ENCODE measurements around the gene AFG3L2.

Gene AFG3L2

DNA sequence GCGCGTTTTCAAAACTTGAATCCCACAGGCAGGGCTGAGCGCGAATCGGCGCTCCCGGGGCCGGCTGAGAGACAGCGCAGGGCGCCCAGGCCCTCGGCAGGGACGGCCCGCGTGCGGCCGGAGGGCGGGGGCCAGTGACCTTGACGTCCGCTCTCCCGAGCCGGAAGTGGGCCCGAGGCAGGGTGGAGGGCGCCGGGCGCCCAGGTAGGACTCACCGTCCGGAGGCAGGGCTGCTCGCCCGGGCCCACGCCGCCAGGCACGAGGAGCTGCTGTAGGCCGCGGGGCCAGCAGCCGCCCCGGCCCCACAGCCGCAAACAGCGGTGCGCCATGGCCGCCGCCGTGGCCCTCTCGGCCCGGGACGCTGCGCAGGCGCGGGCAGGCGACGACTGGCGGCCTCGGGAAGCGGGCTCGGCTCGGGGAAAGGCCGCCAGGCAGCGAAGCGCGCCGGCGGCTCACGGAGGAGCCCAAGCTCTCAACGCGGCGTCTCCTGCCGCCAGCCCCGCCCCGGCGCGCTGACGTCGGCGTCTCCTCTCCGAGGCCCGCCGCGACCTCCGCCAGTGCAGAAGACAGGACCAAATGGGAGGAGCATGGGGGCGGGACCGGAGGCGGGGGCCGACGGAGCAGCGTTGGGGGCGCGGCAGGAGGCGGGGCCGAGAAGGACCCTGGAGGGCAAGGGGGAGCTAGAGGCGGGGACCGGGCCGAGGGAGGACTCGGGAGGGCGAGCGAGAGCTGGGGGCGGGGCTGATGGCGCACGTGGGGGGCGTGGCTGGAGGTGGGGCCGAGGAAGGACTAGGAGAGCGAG, at the start of gene AFG3L2:
AFG3L2 (minus strand) TSS at position 474 of the 802 bp plus-strand sequence; CDS start at position 329, 145 bp downstream.
- TF ChIP-seq, protein P1, sequence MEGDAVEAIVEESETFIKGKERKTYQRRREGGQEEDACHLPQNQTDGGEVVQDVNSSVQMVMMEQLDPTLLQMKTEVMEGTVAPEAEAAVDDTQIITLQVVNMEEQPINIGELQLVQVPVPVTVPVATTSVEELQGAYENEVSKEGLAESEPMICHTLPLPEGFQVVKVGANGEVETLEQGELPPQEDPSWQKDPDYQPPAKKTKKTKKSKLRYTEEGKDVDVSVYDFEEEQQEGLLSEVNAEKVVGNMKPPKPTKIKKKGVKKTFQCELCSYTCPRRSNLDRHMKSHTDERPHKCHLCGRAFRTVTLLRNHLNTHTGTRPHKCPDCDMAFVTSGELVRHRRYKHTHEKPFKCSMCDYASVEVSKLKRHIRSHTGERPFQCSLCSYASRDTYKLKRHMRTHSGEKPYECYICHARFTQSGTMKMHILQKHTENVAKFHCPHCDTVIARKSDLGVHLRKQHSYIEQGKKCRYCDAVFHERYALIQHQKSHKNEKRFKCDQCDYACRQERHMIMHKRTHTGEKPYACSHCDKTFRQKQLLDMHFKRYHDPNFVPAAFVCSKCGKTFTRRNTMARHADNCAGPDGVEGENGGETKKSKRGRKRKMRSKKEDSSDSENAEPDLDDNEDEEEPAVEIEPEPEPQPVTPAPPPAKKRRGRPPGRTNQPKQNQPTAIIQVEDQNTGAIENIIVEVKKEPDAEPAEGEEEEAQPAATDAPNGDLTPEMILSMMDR (conservative IDR thresholded peaks at IDR 0.05; ENCODE audit: low read length): no peak
- peak within 1 kb of the TSS; percentile 85 for H3K4me3 ChIP-seq (ENCODE audit: low read length)
- DNase-seq (ENCODE audit: low read depth): peak; percentile 99

DNA sequence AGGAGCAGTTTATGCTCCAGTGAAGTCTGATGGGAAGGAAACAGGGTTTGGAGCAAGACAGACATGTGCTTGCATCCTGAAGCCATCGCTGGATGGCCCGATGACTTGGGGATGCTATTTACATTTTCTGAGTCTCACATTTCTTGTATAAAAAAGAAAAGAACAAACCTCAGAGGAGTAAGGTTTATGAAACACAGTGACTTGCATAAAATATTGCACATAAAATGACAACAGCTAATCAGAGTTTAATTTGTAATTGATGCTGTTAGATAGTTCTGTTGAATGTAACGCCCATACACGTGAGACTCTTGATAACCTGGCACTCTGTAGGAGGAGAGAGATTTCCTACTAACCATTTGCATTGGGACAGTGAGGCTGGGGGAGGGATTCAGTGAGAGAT, 47.2 kb upstream of the AFG3L2 start:
- no peak overlapping the region for H3K4me3 ChIP-seq (ENCODE audit: low read length)
- TF ChIP-seq, protein P1 (conservative IDR thresholded peaks at IDR 0.05; ENCODE audit: low read length): no peak
- DNase-seq (ENCODE audit: low read depth): no peak

DNA sequence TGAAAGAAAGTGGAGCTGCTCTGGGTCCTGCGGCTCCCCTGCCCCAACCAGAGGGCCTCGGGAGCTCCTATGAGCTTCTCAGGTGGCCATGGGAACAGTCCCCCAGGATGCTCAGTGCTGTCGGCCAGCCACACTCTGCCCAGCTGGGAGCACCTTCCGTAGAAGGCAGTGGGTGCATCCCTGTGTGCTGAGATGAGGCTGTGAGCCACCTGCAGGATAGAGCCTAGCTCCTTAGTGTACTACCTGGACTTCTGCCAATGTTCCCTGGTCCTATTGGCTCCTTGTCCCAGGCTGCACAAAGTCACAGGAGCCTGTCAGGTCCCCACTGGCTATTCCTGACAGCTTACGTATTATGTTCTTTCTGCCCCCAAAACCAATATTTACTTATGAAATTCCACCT, 46.8 kb upstream of the AFG3L2 start:
- TF ChIP-seq, protein P1 (conservative IDR thresholded peaks at IDR 0.05; ENCODE audit: low read length): no peak
- no peak overlapping the region for H3K4me3 ChIP-seq (ENCODE audit: low read length)
- no peak for DNase-seq (ENCODE audit: low read depth)

DNA sequence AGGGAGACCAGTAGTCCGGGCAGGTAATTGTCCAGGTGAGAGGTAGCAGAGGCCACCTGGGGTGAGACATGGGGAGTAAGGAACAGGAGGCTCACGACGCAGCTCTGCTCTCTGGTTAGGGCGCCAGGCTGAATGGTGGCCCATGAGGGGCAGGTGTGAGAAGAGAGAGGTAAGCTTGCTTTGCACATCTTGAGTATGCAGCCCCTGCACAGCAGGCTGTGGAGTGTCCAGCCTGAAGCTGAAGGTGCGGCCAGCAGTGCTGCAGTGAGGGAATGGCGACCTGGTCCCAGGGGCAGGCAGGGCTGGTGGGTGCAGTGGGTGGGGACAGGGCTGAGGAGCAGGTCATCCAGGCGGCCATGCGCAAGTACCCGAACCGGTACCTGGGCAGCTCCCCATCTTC, 46.4 kb upstream of the AFG3L2 start:
- TF ChIP-seq, protein P1 (conservative IDR thresholded peaks at IDR 0.05; ENCODE audit: low read length): no peak
- no peak for DNase-seq (ENCODE audit: low read depth)
- no peak overlapping the region for H3K4me3 ChIP-seq (ENCODE audit: low read length)

DNA sequence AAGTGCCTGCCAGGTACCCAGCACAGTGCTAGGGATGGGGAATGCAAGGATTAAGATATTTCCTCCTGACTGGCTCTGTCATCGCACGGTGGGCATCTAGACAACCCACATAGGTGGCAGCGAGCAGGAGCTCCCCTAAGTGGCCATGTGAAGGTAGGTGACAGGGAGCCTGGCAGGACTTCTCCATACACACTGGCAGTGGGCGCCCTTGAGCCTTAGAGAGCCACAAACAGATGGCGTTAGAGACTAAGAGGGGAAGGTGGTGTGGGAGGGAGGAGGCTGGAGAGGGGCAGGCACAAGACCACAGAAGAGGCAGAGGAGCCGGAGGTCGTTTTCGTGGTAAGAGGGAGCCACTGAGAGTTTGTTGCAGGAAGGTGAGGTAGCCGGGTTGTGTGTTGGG, 45.9 kb upstream of the AFG3L2 start:
- H3K4me3 ChIP-seq (ENCODE audit: low read length): no peak overlapping the region
- no peak for DNase-seq (ENCODE audit: low read depth)
- TF ChIP-seq, protein P1 (conservative IDR thresholded peaks at IDR 0.05; ENCODE audit: low read length): no peak

DNA sequence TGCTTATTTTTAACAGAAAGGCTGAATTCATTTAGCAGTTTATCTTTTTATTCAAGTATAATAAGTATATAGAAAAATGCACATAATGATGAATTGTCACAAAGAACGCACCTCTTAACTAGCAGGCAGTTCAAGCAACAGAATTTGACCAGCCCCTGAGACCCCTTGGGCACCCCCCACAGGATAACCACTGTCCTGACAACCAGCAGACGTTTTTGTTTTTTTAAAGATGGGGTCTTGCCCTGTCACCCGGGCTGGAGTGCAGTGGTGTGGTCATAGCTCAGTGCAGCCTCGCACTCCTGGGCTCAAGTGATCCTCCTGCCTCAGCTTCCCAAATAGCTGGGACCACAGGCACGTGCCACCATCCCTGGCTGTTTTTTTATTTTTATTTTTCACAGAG, 44.7 kb upstream of the AFG3L2 start:
- no peak overlapping the region for H3K4me3 ChIP-seq (ENCODE audit: low read length)
- no peak for DNase-seq (ENCODE audit: low read depth)
- TF ChIP-seq, protein P1 (conservative IDR thresholded peaks at IDR 0.05; ENCODE audit: low read length): no peak

DNA sequence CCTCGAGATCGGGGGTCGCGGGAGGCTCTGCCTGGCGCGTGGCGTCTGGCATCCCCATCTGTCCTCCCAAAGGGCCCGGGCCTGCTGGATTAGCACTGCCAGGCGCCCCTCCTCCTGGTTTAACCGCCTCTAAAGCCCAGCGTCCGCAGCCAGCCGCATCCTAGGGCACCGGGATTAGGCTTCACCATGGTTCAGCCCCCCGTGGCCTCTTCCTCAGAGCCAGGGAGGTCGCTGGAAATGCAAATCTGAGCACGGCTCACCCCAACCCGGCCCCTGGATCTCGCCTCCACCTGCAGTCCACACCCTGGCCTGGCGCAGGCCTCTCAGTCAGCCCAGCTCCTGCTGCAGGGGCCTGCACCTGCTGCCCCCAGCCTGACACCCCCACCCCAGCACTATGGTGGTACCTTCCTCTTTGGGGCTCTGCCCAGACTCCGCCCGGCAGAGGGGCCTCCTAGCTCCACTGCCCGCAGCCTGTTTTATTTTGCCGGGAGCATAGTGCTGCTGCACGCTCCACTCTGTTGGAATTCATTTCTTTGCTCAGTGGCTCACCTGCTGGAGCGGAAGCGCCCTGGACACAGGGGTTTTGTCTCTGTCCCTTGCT, 43.9 kb upstream of the AFG3L2 start:
- TF ChIP-seq, protein P1 (conservative IDR thresholded peaks at IDR 0.05; ENCODE audit: low read length): no peak
- peak overlapping the region; percentile 39 for H3K4me3 ChIP-seq (ENCODE audit: low read length)
- DNase-seq (ENCODE audit: low read depth): no peak
